SH-SY5Y (cell line): Measurements from ENCODE around the gene DIS3L2.

Source experiments
- GATA2 ChIP-seq: IDR thresholded peaks from 2 replicates; pipeline ENCODE4 v1.6.1; 2011; ENCODE audit warnings: mild to moderate bottlenecking, low read depth, low read length
- GATA3 ChIP-seq: IDR thresholded peaks from 2 replicates; pipeline ENCODE4 v1.6.1; 2011; ENCODE audit warnings: low read depth, mild to moderate bottlenecking, low read length, moderate library complexity

Gene DIS3L2

DNA sequence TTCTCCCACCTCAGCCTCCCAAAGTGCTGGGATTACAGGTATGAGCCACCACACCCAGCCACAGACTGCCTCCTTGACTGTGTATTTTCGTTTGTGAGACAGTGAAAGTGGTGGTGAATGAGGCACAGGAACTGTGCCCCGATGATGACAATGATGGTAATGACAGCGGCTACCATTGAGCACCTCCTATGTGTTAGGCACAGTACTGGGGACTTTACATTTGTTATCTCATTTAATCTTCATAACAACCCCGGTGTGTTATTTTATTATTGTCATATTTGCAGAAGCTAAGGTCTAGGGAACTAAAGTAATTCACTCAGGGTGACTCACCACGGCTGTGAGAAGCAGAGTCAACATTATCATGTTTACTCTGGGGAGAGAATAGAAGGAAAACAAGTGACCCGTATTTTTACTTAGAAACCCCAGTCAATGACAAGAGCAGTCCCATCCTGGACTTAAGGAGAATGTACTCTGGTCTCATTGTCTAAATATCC, 339.4 kb downstream of the DIS3L2 start:
- TF ChIP-seq GATA3: no peak
- TF ChIP-seq GATA2: no peak

DNA sequence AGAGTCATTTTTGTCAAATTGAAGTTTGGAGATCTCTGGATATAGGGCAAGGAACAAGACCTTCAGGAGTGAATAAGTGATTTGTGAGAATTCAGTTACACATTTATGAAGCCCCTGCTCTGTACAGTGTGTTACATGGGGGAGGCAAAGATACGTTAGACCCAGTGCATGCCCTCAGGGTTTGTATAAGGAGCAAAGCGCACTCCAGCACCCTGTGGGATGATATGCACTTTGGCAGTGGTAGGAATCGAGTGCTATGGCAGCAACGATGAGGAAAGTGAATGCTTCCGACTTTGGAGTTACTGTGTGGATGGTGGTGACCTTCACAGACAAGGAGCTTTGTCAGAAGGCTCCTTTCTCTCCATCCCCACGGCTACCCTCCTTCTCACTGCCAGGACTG, 342.7 kb downstream of the DIS3L2 start:
- TF ChIP-seq GATA2 (no peak), GATA3 (no peak)

DNA sequence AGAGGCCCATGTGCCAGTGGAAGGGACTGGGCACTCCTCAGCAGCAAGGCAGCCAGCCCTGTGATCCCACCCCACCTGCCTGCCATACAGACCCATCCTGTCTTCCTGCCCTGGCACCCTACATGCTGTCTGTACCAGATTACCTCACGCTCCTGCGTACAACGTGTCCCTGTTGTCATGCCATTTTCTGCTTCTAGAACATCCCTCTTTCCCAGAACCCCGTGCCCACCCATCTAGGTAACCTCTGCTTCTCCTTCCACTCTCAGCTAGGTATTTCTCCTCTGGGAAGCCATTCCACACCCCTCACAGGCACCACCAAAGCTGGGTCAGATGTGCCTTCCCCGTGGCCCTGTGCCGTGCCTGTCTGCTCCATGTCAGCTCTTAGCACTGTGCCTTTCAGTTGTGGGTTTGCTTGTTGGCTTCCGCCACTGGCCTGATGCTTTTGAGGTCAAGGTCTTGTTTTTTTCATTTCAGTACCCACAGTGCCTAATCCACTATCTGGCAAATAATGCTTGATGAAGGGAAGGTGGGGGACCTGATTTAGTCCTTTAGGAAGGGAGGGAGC, 345.3 kb downstream of the DIS3L2 start:
- TF ChIP-seq GATA3 (no peak), GATA2 (no peak)

DNA sequence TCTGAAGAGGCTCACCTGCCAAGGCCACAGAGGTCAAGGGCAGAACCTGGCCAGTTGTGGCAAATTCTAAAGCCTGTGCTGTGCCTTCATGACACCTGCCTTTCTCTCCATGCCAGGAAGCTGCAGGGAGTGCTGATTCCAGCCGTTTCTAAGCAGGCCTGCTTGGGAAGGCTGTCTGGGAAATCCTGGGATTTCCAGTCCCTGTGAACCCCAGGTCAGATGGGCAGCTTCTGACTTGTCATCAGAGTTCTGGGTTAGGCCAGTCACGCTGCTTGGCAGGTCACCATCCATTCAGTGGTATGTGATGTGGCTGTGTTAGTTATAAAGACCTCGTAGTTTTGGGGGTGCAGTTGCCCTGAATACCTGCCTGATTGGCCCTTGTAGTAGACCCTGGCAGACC, 346.3 kb downstream of the DIS3L2 start:
- no peak for TF ChIP-seq GATA2
- TF ChIP-seq GATA3: no peak

DNA sequence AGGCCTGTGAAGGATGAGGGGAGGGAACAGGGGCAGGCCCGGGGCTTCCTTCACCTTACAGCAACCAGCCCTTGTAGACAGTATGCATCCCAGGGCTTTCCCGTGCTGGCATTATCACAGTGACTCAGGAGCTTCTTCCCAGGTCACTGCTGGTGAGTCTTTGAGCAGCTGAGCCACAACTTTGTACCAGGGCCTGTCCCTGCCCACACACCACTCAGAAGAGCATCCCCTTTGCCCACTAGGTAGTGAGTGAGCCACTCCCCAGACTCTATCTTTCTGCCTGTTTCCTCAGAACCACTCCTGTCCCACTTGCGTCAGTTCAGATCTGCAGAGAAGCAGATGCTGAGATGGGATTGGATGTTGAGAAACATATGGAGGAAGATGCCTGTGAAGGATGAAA, 347.5 kb downstream of the DIS3L2 start:
- TF ChIP-seq GATA3 (no peak), GATA2 (no peak)

DNA sequence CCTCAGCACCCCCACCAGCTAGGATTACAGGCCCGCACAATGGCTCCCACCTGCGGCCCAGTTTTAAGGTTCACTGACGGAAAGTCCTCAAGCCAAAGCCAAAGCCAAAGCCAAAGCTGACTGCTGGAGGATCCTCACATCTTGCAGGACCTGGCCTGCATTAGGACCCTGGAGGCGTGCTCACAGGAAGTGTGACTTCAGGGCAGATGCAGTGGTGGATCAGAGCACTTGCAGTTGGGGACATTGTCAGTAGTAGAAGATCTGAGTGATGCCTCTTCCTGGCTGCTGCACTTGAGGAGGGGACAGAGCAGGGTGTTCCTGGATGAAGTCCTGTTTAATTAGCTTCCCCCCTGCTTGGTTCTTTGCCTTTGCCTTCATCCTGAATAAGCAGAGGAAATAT, 348.1 kb downstream of the DIS3L2 start:
- TF ChIP-seq GATA2: no peak
- TF ChIP-seq GATA3: no peak

DNA sequence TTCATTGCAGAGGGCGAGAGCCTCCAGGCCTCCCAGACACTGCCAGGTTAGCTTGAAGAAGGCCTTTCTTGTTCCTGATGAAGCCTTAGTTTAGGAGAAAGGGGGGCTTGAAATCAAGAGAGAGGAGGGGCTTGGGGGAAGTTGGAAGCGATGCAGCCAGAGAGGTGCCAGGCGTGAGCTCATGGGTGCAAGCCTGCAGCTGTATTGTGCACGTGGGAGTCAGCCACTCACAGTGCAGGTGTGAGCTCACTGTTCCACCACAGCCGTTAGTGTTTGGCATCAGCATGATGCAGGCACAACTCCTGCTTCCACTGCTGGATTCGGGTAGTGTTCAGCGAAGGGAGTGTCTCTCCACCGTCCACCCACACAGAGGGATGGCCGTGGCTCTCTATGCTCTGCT, 348.6 kb downstream of the DIS3L2 start:
- TF ChIP-seq GATA3: no peak
- TF ChIP-seq GATA2: no peak

DNA sequence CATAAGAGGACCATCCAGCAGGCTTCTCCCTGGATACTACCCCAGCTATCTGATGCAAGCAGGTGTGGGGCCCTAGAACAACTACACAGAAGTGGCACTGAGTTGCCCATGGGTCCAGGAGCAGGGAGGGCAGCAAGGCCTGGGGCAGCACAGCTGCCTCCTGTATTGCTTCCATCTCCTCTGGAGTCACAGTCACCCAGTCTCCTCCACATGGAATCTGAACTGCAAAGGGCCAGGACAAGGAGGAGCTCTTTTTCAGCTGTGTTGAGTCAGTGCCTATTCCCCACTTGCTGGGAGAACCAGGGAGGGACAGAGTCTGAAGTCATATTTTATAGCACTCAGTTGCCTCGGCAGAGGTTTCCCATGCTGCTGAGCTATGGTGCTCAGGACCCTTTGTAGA, 349.2 kb downstream of the DIS3L2 start:
- no peak for TF ChIP-seq GATA3
- no peak for TF ChIP-seq GATA2

DNA sequence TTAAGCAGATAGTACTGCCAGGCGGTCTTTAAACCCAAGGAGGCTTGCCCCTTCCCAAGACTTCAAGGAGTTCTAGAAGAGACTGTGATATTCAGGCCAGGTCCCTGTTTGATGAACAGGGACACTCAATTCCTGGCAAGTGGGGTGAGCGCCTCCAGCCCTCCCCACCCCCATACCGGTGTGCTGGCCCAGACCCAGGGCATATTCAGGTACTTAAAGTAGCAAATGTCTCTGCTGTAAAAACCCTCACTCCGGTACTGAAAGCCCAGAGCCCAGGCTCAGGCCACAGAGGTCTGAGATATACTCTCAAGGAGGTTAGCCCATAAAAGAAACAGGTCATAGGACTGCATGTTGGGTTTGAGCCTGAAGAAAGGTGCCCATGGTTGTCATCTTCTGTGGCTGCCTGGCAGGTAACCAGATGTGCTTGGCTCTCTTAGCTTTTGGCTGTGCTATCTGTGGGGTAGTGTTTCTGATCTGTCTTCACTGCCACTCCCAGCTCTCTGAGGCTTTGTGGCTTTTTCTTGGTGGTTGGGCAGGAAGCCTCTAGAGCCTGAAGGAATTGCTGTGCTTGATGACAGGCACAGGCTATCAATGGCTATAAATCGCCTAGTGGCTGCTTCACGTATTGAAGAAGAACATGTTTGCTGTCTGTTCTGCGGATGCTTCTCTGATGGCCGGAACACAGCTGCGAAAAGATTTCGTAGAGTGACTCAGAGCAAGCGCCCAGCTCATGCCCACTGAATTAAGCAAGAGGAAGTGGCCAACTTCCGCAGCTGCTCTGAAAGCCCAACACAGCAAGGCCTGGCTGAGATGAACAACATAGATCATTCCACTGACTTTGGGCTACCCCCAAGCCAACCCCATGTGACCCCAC, 353.8 kb downstream of the DIS3L2 start:
- TF ChIP-seq GATA2: no peak

DNA sequence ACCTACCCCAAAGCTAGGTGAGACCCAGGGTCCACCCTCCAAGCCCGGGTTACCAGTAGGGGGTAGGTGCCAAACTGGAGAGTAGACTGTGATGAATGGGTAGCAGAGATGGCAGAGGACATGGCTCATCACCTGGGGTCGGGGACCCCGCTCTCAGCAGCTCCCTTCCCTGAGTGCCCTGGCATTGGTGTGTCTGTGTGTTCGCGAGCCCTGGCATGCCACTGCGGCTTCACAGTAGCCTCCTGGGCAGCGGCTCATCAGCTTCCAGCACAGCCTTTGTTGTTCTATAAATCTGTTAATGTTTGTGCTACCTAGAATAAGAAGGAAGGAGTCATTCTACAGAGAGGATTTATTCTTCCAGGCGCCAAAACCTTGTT, 354.4 kb downstream of the DIS3L2 start:
- no peak for TF ChIP-seq GATA2
- no peak for TF ChIP-seq GATA3

DNA sequence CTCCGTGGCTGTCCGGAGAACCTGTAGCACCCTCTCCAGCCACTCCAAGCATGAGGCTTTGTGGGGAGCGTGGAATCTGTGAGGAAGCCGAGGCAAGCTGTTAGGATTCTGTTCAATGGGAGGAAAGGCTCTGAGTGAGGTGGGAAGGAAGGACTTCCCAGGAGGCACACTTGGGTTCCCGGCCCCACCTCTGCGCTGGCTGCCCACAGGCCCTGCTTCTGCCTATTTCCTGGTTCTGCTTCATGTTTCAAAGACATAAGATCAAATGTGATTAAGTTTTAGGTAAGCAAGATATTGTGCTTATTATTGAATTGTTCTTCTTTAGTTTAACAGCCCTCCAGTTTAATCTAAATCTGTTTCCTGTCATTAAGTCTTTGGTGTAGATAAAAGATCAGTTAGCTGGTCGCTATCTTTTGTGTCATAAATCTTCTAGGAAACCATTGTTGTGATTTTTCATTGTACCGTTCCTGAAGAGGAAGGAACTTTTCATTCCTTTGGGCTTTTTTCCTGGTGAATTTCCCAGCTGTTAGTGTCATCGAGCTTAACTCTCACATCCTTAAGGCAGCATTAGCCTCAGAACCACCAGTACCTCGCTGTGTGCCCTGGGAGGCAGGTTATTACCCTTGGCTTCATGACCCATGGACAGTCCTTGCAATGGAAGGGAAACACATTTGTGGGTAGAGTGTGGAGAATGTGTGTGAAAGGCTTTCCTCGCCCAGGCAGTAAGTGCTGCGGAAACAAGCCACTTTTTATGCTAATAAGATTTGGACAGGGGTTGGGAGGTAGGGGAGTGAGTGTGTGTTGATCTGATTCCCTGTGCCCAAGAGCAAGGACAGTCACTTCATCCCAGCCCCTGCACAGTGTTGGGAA, 355.2 kb downstream of the DIS3L2 start:
- TF ChIP-seq GATA2 (0 out of 2 replicates have a peak, but pooled peaks have one; percentile 30), GATA3 (no peak)

DNA sequence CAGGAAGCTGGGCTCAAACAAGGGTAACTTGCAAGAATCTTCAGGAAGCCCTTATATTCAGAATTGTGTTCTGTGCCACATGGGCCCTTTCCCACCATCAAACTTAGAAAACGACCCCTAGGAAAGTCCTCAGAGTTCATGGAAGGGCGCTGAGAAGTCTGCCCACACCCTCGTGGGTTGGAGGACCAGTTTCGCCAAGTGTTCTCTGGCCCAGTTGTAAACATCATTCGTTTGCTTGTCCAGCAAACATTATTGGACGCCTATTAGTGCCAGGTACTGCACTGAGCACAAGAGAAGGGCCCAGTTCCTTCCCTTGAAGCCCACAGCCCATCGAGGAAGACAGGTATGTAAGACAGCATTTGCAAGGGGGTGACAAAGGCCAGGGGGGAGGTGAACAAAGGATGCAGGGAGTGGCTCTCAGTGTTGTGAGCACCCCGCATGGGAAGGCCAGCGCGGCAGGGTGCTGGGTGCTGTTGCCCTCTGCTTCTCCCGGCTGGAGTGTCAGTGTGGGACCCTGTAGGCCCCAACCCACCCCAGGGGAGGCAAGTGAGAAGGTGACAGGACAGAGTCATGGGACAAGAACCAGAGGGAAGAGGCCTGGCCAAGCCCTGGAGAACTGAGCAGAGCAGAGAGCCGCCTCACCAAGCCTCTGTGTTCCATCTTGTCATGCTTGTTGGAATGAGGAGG, 356.8 kb downstream of the DIS3L2 start:
- TF ChIP-seq GATA2: no peak
- TF ChIP-seq GATA3: no peak

DNA sequence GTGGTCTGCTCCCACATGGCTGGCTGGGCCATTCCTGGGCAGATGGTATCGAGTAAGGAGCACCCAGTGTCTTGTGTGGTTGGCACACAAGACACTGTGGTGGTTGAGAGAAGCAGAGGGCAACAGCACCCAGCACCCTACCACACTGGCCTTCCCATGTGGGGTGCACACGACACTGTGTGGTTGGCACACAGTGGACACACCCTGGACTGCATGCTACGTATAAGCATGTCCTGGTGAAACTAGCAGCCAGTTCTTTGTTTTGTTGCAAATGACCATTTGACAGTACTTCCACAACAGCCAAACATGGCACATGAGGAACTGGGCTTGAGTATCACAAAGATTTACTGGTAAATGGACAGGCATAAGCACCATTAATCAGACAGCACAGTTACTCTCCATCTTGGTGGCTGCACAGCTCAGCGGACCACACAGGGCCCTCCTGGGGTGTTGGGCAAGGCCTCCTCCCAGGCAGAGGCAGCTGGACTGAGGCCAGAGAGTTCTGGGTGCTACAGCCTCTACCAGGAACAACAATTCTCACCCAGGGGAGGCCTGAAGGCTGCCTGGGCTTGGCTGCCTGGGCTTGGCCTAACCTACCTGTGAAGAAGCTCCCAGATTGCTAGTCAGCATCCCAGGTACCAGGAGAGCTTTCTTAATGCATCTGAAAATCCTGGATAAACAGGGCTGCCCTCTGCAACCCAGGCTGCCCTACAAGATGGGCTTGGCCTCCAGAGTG, 357.7 kb downstream of the DIS3L2 start:
- TF ChIP-seq GATA3: no peak
- TF ChIP-seq GATA2: no peak
